GM21360 (cell line): ENCODE measurements around the gene UBE2C.
"Not testable (repeated sequence)": the region's sequence is repeated elsewhere in the genome, so short reads cannot be mapped to it uniquely, and the experiment has no call there.

Source experiments
- ATAC-seq: cut with Tn5 transposase; IDR thresholded peaks from one replicate; pipeline ENCODE4 v1.9.1; 2021; ENCODE audit warnings: mild to moderate bottlenecking, moderate library complexity; ENCODE audit not compliant: unreplicated experiment

UBE2C gene

DNA sequence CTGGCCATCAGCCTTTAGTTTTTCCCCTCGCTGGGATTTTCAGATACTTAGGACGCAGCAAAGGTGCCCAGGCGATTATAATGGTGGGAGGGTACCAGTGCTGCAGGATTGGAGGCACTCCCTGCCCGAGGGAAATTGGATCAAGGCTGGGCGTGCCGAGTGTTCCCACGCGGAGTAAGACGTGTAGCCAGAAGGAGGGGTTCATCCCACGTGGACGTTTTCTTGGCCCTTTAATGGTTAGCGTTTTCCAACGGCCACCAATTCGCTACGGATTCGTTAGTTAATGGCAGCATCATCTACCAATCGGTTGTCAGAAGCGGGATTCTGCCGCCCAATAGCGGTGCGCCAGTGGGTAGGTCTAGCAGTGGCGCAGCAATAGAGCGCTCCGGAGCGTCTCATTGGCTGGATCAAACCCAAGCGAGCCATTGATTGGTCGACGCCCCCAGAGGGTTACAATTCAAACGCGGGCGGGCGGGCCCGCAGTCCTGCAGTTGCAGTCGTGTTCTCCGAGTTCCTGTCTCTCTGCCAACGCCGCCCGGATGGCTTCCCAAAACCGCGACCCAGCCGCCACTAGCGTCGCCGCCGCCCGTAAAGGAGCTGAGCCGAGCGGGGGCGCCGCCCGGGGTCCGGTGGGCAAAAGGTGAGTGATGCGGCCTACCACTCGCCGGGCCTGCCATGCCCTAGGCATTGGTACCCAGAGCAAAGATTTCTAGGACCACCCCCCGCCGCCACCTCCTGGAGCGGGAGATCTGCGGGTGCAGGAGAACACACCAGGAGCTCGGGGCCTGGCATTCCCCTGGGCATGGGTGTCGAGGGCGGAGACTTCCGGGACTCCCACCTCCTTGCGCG, at the start of gene UBE2C:
Gene UBE2C (plus strand): TSS at position 488 of the 849 bp plus-strand sequence. CDS start 52 bp downstream, at position 540.
- ATAC-seq, result peak; percentile 95

DNA sequence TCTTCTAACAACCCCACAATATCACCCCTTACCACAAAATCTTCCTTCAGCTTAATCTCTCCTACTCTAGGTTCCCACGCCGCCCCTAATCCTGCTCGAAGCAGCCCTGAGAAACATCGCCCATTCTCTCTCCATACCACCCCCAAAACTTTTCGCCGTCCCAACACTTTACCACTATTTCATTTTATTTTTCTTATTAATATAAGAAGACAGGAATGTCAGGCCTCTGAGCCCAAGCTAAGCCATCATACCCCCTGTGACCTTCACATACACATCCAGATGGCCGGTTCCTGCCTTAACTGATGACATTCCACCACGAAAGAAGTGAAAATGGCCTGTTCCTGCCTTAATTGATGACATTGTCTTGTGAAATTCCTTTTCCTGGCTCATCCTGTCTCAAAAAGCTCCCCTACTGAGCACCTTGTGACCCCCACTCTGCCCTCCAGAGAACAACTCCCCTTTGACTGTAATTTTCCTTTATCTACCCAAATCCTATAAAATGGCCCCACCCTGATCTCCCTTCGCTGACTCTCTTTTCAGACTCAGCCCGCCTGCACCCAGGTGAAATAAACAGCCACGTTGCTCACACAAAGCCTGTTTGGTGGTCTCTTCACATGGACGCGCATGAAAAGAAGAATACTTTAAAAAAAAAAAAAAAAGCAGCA, 47.7 kb upstream of the UBE2C start:
- ATAC-seq, result not testable (repeated sequence)

DNA sequence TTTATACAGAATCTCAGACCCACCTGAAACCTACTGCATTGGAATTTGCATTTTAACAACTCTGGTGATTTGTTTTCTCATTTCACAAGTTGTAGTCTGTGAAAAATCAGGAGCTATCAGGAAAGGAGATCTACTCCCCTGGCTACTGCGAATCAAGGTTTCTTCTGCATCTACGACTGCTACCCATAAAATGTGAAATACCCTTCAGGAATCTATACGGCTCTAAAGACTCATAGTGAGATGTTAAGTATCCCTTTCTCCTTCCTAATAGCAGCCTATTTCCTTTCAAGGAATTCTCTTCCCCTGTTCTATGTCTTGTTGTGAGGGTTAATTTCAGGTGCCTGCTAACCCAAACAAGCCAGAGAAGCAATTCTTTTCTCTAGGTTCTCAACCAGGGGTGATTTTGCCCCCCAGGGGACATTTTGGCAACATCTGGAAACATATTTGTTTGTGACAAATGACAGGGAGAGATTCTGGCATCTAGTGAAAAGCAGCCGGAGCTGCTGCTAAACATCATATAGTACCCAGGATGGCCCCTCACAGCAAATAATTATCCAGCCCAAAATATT, 47.1 kb upstream of the UBE2C start:
- no peak for ATAC-seq

DNA sequence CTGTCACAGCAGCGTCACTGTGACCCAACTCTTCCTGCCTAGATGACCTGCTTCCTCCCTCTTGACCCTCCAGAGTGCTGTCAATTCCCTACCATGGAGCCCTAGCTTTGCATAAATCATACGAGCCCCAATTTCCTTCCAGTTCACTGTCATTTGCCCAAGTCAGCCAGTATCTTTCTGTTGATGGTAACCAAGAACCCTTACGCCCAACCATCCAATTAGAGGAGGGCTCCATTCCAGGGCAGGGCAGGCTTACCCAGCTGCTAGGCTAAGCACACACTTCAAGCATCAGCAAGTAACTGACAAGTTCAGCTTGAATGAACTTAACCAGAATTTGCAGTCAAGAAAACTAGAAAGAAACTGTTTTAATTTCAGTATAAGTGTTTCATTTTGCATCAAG, 46.5 kb upstream of the UBE2C start:
- ATAC-seq, result no peak

DNA sequence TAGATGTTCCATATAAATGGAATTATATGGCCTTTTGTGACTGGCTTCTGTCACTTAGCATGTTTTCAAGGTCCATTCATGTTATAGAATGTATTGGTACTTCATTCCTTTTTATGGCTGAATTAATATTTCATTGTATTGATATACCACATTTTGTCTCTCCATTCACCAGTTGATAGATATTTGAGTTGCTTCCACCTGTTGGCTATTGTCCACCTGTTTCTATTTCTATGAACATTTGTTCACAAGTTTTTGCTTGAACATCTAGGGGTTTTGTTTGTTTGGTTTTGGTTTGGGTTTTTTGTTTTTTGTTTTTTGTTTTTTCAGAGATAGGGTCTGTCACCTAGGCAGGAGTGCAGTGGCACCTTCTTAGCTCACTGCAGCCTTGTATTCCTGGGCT, 44.0 kb upstream of the UBE2C start:
- ATAC-seq, result no peak

DNA sequence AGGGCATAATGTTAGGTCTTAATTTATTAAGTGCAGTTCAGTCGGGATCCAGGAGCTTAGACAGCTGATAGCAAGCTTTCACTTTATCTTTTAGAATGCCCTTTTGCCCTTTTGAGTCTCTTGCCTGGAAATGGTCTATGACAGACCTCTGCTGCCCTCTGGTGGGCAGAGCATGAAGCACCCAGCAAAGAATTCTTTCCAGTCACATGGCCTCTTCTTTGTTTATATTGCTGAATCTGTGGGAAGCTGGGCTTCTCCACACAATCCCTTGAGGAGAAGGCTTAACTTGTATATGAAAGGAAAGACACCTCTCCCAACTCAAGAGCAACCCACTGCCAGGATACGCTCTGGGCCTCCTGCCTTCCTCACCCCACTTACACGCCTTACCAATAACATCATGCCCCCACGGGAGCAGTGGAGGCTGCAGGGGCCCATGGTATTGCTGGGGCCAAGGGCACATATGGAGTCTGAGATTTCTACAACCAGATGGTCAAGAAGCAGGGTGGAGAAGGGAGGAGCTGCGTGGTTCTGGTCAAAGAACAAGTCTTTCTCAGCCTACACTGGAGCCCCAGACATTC, 41.2 kb upstream of the UBE2C start:
- no peak for ATAC-seq

DNA sequence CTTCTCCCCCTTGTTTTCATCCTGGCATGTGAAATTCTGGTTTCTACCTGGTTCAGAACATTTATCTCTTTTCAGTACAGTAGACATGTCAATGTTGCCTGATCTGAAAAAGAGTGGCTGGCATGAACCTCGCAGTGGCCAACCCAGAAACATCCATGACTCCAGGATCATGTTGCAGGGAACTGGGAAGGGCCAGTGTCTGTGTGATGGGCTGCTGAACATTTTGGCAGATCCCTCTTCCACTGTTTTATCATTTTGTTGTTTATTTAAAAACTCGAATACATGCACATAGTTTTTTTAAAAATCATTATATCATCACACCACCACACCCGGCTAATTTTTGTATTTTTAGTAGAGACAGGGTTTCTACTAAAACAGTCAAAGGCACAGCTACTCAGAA, 39.8 kb upstream of the UBE2C start:
- no peak for ATAC-seq

DNA sequence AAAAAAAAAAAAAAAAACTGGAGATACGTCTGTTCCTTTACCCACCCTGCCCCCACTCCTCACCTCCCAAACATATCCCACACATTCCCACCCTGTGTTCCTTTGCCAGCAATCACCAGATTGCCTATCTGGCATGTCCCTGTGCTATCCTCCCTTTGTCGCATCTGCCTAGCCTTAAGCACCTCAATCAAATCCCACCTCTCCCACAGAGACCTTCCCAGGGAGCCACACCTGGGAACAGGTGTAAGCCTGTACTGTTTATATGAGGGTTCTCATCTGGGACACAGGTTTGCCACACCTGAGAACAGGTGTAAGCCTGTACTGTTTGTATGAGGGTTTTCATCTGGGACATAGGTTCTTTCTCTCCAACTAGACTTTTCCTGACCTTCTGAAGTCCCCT, 37.5 kb upstream of the UBE2C start:
- ATAC-seq, result no peak

DNA sequence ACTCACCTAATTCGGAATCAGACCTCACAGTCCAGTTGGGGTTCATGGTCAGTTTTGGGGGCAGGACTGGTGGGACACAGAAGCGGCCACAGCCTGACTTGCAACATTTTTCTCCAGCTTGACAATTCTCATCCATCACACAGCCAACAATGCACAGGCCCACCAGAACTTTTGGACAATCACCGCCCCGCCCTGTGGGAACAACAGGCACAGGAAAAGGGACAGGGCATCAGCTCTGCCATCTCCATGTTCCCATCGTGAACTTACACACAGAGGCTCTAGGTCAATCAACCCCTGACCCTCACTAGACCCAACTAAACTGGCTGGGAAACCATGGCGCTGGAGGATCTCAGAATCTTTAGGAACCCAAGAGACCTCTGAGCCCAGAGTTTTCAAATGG, 37.0 kb upstream of the UBE2C start:
- no peak for ATAC-seq

DNA sequence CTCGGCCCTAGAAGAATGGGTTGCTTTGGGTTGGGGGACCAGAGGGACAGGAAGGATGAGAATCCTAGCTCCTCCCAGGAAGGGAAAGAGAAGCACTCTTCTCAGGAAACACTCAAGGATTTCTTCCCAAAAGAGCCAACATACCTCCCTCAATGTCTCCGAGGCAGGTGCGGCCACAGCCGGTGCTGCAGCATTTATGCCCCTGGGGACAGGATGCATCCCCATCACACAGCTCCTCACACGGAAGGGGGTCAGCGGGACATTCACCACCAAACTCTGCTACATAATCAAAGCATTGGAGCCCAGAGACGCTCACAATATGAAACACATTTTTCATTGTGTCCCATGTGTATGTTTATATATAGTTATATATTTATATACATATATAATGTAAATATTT, 35.5 kb upstream of the UBE2C start:
- ATAC-seq, result no peak

DNA sequence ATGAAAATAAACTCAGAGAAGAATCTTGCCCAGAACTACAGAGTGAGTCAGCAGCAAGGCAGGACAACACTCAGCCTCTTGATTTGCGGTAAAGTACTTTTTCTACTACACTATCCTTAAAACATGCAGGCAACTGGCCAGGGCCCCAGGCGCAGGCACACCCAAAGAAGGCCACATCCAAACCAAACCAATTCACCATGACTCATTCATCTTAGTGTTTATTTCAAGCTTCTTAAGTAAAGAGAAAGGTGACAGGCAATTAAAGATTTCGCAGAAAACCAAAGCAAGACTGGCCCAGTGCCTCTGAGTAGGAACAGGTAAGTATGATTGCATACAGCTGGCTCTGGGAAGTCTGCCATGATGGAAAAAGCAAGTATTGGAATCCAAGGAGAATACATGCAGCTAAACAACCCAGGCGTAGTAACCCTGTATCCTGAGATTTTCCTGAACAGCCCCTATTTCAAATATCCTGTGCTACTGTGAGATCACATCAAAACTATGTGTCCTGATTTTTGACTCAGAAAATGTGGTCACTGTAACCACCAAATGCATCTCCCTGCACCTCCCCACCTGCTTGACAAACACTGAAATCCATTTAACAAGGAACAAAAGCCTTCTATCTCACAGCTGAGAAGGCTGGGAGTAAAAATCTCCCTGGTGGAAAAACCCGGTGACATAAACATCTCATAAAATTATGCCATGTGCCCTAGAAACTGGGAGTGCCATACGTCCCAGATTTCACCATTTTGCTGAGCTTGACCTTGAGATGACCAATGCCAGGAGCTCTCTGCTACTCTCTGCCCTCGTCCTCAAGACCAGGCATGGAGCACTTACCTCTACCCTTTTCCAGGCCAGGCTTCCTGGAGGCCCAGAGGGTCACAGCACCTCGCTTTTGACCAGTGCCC, 33.2 kb upstream of the UBE2C start:
- ATAC-seq, result no peak

DNA sequence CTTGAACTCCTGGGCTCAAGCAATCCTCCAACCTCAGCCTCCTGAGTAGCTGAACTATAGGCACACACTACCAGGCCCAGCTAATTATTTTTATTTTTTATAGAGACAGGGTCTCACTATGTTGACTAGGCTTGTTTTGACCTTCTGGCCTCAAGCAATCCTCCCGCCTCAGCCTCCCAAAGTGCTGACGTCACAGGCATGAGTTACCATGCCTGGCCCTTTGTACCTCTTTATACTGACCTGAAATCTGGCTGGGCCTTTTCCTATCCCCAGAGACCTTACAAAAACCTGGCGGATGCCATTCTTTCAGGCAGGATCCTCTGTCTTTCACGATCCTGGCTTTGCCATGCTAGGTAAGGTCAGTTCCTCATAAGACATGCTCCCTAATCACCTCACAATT, 32.3 kb upstream of the UBE2C start:
- no peak for ATAC-seq

DNA sequence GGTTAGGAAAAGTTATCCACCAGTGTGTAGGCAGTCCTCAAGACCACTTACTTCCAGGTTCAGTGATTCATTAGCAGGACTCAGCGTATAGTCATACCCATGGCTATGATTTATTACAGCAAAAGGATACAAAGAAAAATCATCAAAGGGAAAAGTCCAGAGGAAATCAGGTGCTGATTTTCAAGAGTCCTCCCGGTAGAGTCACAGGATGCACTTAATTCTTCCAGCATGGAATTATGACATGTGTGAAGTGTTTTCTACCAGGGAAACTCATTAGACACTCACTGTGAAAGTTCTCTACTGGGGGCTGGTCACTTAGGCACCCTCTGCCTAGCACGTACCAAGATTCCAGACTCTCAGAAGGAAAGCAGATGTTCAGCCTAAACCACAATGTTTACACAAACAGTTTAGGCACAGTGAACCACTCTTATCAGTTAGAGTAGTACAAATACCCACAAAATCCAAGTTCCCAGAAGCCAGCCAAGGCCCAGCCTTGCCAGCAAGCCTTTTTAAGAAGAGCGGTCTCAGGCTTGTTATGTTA, 31.0 kb upstream of the UBE2C start:
- ATAC-seq, result no peak

DNA sequence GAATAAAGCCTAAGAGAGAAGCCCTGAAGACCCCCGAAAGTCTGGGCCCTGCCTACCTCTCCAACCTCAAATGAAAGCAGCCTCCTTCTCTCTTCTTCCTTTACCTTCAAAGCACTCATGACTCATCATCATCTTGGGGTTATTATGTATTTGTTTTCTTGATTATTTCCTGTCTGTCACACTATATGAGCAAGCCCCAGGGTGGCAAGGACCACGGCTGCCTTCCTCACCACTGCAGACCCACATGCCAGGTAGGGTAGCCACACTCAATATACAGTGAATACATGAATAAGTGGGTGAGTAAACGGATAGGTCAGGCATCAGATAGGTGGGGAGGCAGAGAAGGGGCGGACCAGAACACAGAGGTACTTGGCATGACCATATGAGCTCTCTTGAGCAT, 29.6 kb upstream of the UBE2C start:
- ATAC-seq, result no peak

DNA sequence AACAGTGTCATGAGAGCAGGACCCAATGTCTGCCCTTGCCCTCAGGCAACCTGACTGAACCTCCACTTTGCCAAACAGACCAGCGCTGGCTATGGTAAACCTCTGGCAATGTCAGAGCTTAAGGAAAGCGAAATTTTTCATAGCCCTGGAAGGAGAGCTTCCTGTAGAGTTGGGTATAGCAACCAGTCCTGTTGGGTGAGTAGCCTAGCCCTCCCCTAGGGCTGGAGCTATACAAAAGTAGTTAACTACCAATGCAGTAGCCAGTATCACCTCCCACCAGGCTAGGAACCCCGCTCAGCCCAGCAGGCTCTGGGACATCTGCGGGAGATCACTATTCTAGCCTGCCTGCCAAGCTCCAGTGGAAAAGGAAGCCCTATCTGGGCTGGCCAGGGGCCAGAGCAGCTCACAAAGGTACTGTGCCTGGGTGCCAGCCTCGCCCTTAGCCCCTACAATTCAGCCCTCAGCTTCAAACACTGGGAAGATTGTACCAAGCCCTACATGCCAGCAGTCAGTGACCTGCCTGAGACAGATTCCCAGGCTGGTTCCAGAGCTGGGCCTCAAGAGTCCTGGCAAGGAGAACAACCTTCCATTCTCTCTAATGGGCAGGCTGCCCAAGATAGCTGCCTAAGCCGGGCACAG, 28.7 kb upstream of the UBE2C start:
- no peak for ATAC-seq

DNA sequence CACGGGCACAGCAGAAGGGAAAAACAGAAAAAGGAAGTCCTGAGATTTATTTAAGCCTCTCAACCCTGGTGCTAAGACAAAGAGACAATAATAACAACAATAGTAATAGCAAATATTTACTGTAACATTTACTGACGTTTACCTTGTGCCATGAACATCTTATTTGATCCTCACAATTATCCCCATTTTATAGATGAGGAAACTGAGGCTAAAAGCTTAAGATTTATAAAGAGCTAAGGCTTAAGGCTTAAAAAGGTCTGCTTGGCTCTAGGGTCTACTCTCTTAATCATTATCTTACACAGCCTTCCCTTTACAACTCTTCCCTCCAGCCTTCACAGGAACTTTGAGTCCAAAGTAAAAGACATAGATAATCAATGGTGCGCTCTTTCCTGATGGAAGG, 24.1 kb upstream of the UBE2C start:
- no peak for ATAC-seq

DNA sequence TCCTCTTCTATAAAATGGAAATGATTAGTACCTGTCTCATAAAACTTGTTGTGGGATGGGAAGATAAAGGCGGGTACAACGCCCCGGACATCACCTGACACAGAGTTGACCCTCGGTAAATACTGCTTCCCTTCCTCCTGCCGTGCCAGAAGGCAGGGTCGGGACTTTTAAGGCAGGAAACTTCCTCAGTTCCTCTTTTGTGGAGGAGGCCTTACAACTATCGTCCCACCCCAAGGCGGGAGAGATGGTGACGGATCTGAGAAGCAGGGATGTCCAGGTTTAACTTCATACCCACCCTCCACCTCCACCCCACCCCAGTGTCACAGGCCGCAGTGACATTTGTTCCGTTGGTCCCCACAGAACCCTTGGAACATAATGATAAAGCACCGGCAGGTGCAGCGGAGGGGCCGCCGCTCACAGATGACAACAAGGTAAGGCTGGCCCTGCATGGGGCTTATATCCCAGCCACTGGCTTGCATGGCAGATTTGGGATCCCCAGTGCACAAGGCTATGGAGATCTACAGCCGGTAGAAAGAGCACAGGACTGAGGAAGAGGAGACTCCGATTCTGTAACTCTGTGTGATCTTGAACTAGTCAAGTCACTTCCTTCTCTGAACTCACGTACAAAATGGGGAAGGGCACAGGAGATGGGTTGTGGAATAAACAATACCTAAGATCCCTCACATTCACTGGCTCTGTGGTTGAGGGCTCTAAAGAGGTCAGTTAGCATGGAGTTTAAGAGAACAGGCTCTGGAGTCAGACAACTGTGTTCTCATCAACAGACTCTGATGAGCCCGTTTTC, 19.9 kb upstream of the UBE2C start:
- ATAC-seq, result peak; percentile 22

DNA sequence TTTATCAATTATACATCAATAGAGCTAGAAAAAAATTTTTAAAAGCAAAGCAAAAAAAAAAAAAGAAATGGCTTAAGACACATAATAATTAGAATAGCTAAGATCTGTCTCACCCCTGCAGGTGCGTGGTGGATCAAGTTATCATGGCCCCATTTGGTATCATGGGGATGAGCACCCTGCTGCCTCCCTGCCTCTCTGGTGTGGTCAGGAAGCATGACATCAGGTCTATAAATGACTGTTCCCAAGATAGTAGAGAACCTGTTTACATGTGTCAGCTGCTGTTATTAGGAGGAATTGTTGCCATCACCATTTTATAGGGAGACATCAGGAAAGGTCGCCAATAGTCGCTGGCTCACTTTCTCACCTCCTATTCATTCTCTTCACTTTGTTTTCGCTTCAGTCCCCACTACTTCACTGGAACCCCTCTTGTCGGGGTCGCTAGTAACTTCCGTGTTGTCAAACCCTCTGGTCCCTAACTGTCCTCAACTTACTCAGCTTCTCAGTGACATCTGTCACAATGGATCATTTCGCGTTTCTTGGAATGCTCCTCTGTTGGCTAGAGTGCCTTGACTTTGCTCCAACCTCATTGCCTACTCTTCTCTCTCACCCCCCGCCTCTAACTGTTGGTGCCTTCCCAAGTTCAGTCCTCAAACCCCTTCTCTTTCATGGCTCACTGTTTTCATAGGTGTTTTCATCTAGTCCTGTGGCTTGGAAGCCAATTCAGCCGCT, 15.9 kb upstream of the UBE2C start:
- no peak for ATAC-seq
